Head of caudate nucleus (tissue), 42 donors: ENCODE results near the gene SRC.

Source experiments
- DNase-seq, 42 donors: peaks; one replicate each; pipeline versions ENCODE4 v3.0.0 to v3.0.0-alpha.2; 2020 to 2021; ENCODE audit warnings: mixed read lengths in 7 of 42
- intact Hi-C: fragments of 100-400 bp; cut with DNase I; formaldehyde crosslinking; loops from one replicate; pipeline ENCODE4 v1.15.0; 2022

SRC gene

DNA sequence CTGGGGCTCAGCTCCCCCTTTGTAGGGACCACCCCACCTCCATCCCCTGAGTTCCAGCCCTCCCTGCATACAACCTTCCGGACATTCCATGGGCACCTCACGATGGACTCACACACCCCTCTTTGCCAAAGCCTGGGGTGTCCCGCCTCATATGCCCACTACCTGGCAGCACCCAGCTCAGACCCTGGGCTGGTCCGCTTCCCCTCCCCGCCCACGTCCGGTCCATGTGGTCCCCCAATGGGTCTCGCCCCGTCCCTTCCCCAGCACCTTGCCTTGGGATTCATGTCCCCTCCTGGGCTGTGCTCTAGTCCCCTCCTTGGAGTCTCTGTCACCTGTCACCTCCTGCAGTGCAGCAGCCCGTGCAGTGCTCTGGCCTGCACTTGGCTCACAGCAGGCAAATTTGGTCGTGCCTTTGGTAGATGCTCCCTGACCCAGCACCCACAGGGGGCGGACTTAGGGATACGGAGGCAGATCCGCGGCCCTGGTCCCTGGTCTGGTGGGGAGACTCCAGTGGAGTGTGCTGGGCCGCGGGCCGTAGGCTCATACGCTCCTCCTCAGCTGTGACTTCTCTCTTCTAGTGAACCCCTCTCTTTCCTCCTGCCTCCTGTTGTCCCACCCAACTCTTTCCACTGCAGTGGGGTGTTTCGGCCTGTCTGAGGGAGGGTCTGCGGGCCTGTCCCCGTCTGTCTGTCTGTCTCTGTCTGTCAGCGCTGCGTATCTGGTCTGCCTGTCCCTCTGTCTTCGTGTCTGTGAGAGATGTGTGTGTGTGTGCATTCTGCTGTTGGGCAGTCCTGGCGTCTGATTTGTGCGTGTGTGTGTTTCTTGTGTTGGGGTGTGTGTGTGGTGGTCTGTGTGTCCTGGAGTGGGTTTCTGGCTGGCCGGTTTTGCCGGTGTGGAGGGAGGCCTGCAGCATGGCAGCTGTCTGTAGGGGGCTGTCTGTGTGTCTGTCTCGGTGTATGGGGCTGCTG lies 69.5 kb downstream of the SRC start:
- intact Hi-C loops = no loop called here
- peak in 1 of 42 donors; percentile 31 for DNase-seq

GRCh38 chr20:37416100-37416847 lies 70.3 kb downstream of the SRC start:
- peak in 1 of 42 donors; percentile 21 for DNase-seq
- intact Hi-C loops = no loop called here

GRCh38 chr20:37416848-37417616 lies 71.1 kb downstream of the SRC start:
- intact Hi-C loops = no loop called here
- DNase-seq = no peak

- intact Hi-C loops = no loop called here
Observed at GRCh38 chr20:37417617-37418467, 71.9 kb downstream of the SRC start.

DNA sequence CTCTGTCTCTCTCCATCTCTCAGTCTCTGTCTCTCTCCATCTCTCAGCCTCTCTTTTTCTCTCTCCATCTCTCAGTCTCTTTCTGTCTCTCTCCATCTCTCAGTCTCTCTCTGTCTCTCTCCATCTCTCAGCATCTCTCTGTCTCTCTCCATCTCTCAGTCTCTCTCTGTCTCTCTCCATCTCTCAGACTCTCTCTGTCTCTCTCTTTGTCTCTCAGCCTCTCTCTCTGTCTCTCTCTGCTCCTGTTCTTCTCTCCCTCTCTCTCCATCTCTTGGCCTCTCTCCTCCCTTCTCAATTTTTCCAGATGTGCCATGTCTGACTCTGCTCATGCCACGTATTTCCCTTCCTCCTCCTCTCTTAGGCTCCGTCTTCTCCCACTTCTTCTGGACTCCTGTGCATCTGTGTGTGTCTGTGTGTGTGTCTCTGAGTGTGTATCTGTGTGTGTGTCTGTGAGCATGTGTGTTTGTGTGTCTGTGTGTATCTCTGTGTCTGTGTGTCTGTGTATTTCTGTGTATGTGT lies 72.7 kb downstream of the SRC start:
- no peak for DNase-seq
- intact Hi-C loops = no loop called here

More at GRCh38 chr20:37417617-37418467, 71.9 kb downstream of the SRC start:
- DNase-seq = no peak

DNA sequence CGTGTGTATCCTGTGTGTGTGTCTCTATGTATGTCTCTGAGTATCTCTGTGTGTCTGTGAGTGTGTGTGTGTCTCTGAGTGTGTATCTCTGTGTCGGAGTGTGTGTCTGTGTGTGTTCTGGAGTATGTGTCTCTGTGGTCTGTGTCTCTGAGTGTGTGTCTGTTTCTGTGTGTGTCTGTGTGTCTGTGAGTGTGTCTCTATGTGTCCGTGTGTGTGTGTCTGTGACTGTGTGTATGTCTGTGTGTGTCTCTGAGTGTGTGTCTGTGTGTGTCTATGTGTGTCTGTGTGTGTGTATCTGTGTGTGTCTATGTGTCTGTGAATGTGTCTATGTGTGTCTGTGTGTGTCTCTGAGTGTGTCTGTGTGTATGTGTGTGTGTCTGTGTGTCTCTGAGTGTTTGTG lies 73.4 kb downstream of the SRC start:
- no peak for DNase-seq
- intact Hi-C loops = no loop called here

DNA sequence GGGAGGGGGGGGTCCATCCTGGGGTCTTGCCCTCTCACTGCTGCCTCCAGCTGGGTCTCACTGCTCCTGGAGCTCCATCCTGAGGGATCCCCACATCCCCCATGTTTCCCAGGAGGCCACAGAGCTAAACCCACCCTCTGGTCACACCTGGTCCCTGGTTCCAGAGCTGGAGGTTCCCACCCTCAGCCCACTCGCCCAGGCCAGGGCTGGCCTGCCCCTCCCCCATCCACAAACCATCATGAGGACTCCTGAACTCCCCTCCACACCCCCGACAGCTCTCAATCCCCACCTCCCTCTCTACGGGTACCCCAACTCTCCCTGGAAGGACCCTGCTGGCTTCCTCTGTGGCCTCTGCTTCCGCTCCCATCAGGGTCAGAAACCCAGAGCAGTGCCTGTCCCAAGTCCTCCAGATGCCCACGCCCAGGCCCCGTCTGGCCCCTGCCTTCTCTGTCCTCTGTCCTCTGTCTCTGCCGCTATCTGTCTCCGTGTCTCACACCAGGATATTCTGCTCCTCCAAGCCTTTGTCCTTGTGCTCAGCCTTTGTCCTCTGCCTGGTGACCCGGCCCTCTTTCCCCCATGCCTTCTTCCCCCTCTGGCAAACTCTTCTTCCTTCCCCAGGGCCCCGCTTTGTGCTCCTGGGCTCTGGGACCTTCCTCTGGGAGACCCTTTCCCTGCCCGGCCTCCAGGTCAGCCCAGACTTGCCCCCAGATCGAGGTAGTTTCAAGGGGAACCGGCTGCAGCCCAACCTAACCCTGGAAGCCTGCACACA lies 74.0 kb downstream of the SRC start:
- intact Hi-C loops = no loop called here
- DNase-seq = no peak

- intact Hi-C loops = no loop called here
- DNase-seq = no peak
Observed at GRCh38 chr20:37420610-37421009, 74.7 kb downstream of the SRC start.

- intact Hi-C loops = no loop called here
- no peak for DNase-seq
Observed at GRCh38 chr20:37421060-37421905, 75.3 kb downstream of the SRC start.

DNA sequence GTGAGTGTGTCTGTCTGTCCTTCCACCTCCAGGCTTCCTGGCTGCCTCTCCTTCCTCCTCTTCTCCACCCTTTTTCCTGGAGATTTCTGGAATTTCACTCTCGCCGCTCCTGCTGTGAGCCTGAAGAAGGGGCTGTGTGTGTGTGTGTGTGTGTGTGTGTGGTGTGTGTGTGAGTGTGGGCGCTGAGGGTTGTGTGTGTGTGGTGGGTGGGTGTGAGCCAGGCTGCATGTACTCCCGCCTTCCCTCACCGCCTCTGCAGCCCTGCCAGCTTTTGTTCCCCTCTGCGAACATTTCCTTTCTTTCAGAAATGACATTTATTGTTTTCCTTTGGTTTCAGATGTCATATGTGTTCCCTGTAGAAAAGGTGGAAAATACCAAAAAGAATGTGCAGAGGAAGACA lies 76.0 kb downstream of the SRC start:
- peak in 38 of 42 donors; percentile 43 to 86 (median 67) for DNase-seq

DNA sequence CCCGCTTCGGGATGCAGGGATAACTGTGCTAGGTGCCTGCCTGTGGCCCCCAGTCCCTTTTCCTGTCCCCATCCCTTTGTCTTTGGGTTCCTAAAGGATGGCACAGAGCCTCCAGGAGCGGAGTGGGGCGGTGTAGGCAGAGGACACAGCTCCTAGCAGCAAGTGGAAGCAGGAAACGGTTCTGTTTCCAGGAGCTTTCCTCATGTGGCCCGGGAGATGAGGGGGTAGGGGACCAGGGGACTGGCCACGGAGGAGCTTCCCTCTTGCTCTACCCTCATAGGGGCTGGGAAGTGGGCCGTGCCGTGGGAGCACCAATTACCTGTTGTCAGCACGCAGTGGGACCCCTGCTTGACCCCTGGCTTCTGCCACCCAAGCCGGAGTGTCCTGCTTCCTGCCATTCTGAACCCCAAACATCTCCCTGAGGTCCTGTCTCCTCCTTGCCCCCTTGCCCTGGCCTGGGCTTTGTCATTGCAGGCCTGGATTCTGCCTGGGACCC lies 76.9 kb downstream of the SRC start:
- peak in 1 of 42 donors; percentile 38 for DNase-seq
- intact Hi-C loops = no loop called here

More for the DNA sequence above, 76.0 kb downstream of the SRC start:
- intact Hi-C loops = no loop called here

- intact Hi-C loops = no loop called here
- no peak for DNase-seq
Observed at GRCh38 chr20:37423545-37423944, 77.6 kb downstream of the SRC start.

DNA sequence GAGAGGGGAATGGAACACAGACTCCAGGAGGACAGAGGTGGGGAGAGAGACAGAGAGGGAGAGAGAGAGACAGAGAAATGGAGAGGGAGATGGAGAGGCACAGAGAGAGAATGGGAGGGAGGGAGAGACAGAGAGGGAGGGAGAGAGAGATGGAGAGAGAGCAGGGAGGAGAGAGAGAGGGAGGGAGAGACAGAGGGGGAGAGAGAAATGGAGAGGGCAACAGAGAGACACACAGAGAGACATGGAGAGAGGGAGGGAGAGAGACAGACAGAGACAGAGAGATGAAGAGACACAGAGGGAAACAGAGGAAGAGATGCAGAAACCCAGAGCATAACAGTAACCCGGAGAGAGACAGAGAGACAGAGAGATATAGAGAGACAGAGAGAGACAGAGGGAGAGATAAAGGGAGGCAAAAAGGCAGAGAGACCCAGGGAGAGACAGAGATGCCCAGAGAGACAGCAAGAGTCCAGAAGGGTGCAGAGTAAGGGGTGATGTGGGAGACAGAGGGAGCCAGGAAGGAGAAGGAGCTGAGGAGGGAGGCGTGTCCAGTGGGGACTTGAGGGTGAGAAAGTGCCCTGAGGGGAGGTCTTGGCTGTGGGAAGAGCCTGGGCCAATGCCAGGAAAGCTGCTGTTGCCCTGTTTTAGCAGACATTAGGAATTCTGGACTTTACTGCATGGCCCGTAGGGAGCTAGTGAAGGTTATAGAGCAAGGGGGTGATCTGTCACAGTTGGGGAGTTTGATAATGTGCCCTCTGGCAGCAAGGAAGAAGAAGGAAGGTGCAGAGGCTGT lies 78.3 kb downstream of the SRC start:
- DNase-seq = no peak
- intact Hi-C loops = no loop called here

- DNase-seq = no peak
- intact Hi-C loops = no loop called here
Observed at GRCh38 chr20:37425103-37425625, 79.2 kb downstream of the SRC start.

GRCh38 chr20:37426106-37426505 lies 80.2 kb downstream of the SRC start:
- intact Hi-C loops = no loop called here
- no peak for DNase-seq
